Vagina (tissue), 2 donors: Measurements from ENCODE around the gene ERVK3-1. TPM values are rescaled to one million over a fixed set of nuclear protein-coding genes. Genes with fewer than 3 reads are reported as not detected.

Source experiments
- DNase-seq, 2 donors: peaks; one replicate each; pipeline ENCODE4 v3.0.0-alpha.2; 2017; ENCODE audit errors: extremely low spot score in 2 of 2
- H3K27ac ChIP-seq: fragments of 200-600 bp; sonication (generic); one replicate; pipeline ENCODE4 v1.5.1; 2019
- H3K27me3 ChIP-seq: fragments of 200-600 bp; sonication (generic); one replicate; pipeline ENCODE4 v1.5.1; 2019
- H3K36me3 ChIP-seq, 2 donors: fragments of 200-600 bp; sonication (generic); one replicate each; pipeline ENCODE4 v1.5.1; 2017 to 2019
- H3K4me1 ChIP-seq: fragments of 200-600 bp; sonication (generic); one replicate; pipeline ENCODE4 v1.5.1; 2019
- H3K4me3 ChIP-seq, 2 donors: fragments of 200-600 bp; sonication (generic); 1 replicate in 1 of 2; 2 replicates in 1 of 2; pipeline ENCODE4 v1.5.1; 2016 to 2019
- H3K9me3 ChIP-seq: fragments of 200-600 bp; sonication (generic); one replicate; pipeline ENCODE4 v1.5.1; 2019
- CTCF ChIP-seq, 3 experiments: fragments of 450-650 bp in 2 of 3; fragments of 200-600 bp in 1 of 3; sonication (generic) in 1 of 3; IDR thresholded peaks; one replicate each; pipeline ENCODE4 v1.5.1; 2017 to 2019; ENCODE audit warnings: antibody characterized with exemption in 3 of 3, mild to moderate bottlenecking in 2 of 3, moderate library complexity in 2 of 3
- POLR2A ChIP-seq, 2 donors: fragments of 450-650 bp; IDR thresholded peaks; one replicate each; pipeline ENCODE4 v1.6.1; 2017; ENCODE audit warnings: antibody characterized with exemption in 2 of 2, mild to moderate bottlenecking in 2 of 2, moderate library complexity in 2 of 2
- POLR2AphosphoS5 ChIP-seq, 2 donors: sonication (generic); formaldehyde crosslinking; IDR thresholded peaks; one replicate each; pipeline ENCODE4 v1.9.0; 2017; ENCODE audit warnings: antibody characterized with exemption in 2 of 2, mild to moderate bottlenecking in 2 of 2, low read depth in 1 of 2; ENCODE audit not compliant: insufficient read depth in 1 of 2
- intact Hi-C: fragments of 100-400 bp; cut with DNase I; formaldehyde crosslinking; loops from one replicate; pipeline ENCODE4 v1.15.1; 2023
- total RNA-seq: library from RNA; depleted of rRNA; stranded (reverse); fragments of >200 nt; gene quantifications from one replicate; pipeline ENCODE4 v1.2.3, GENCODE V29; 2016

ERVK3-1 gene
- total RNA-seq, 1 donor from 2014 or later, result 45.9 TPM

GRCh38 chr19:58330458-58330857 is 25.3 kb downstream of the ERVK3-1 start:
- peaks cover 22% of the 10 kb centered on the region for H3K4me1 ChIP-seq
- H3K4me3 ChIP-seq, result no peak overlapping the region
- H3K9me3 ChIP-seq, result no peaks in the 10 kb centered on the region
- no peak for DNase-seq
- no peaks in the 10 kb centered on the region for H3K27me3 ChIP-seq
- intact Hi-C loops, result no loop called here
- TF ChIP-seq POLR2AphosphoS5 (IDR thresholded peaks at IDR 0.05; ENCODE audit: insufficient read depth in 1 of 2, low read depth in 1 of 2) (peak in 1 of 2 donors; percentile 36), CTCF (IDR thresholded peaks at IDR 0.05) (no peak)
- H3K36me3 ChIP-seq, result peaks cover 0 to 11% of the 10 kb centered on the region in 2 donors
- H3K27ac ChIP-seq, result no peak overlapping the region

GRCh38 chr19:58332697-58333096 is 27.5 kb downstream of the ERVK3-1 start:
- Histone ChIP-seq H3K36me3 (peaks cover 0 to 22% of the 10 kb centered on the region in 2 donors), H3K4me1 (peaks cover 10% of the 10 kb centered on the region), H3K9me3 (no peaks in the 10 kb centered on the region), H3K4me3 (no peak overlapping the region), H3K27ac (no peak overlapping the region), H3K27me3 (no peaks in the 10 kb centered on the region)
- no peak for DNase-seq
- intact Hi-C loops, result no loop called here
- TF ChIP-seq POLR2A (IDR thresholded peaks at IDR 0.05) (no peak), POLR2AphosphoS5 (IDR thresholded peaks at IDR 0.05; ENCODE audit: insufficient read depth in 1 of 2, low read depth in 1 of 2) (no peak), CTCF (IDR thresholded peaks at IDR 0.05) (no peak)

- Histone ChIP-seq H3K27me3 (no peaks in the 10 kb centered on the region), H3K27ac (no peak overlapping the region), H3K36me3 (peaks cover 0 to 42% of the 10 kb centered on the region in 2 donors), H3K4me3 (no peak overlapping the region), H3K9me3 (no peaks in the 10 kb centered on the region), H3K4me1 (no peaks in the 10 kb centered on the region)
- DNase-seq, result no peak
- intact Hi-C loops, result no loop called here
- TF ChIP-seq POLR2AphosphoS5 (IDR thresholded peaks at IDR 0.05; ENCODE audit: insufficient read depth in 1 of 2, low read depth in 1 of 2) (no peak), POLR2A (IDR thresholded peaks at IDR 0.05) (no peak), CTCF (IDR thresholded peaks at IDR 0.05) (no peak)
Observed at GRCh38 chr19:58334691-58335249, 29.6 kb downstream of the ERVK3-1 start.

GRCh38 chr19:58335630-58336029 is 30.5 kb downstream of the ERVK3-1 start:
- H3K36me3 ChIP-seq, result peaks cover 0 to 42% of the 10 kb centered on the region in 2 donors
- TF ChIP-seq POLR2AphosphoS5 (IDR thresholded peaks at IDR 0.05; ENCODE audit: insufficient read depth in 1 of 2, low read depth in 1 of 2) (no peak), CTCF (IDR thresholded peaks at IDR 0.05) (no peak), POLR2A (IDR thresholded peaks at IDR 0.05) (no peak)

GRCh38 chr19:58336216-58336615 is 31.0 kb downstream of the ERVK3-1 start:
- H3K36me3 ChIP-seq, result peaks cover 0 to 42% of the 10 kb centered on the region in 2 donors
- TF ChIP-seq POLR2A (IDR thresholded peaks at IDR 0.05) (no peak), POLR2AphosphoS5 (IDR thresholded peaks at IDR 0.05; ENCODE audit: insufficient read depth in 1 of 2, low read depth in 1 of 2) (no peak), CTCF (IDR thresholded peaks at IDR 0.05) (no peak)
- intact Hi-C loops, result no loop called here
- H3K4me1 ChIP-seq, result no peaks in the 10 kb centered on the region
- H3K9me3 ChIP-seq, result no peaks in the 10 kb centered on the region
- H3K4me3 ChIP-seq, result no peak overlapping the region
- H3K27ac ChIP-seq, result no peak overlapping the region
- no peak for DNase-seq
- H3K27me3 ChIP-seq, result no peaks in the 10 kb centered on the region

More at GRCh38 chr19:58335630-58336029, 30.5 kb downstream of the ERVK3-1 start:
- no peaks in the 10 kb centered on the region for H3K27me3 ChIP-seq
- H3K9me3 ChIP-seq, result no peaks in the 10 kb centered on the region
- no peak for DNase-seq
- H3K27ac ChIP-seq, result no peak overlapping the region
- H3K4me1 ChIP-seq, result no peaks in the 10 kb centered on the region
- no peak overlapping the region for H3K4me3 ChIP-seq
- intact Hi-C loops, result no loop called here
